ENCODE data around the gene ALKBH3. TPM values are rescaled to one million over a fixed set of nuclear protein-coding genes. Genes with fewer than 3 reads are reported as not detected.

ALKBH3 gene
- total RNA-seq, 1 donor from 2014 or later, result 18.1 TPM

GRCh38 chr11:43853781-43854180 is 26.9 kb upstream of the ALKBH3 start:
- peaks cover 27% of the 10 kb centered on the region for H3K36me3 ChIP-seq
- no peak for DNase-seq
- no peak for TF ChIP-seq CTCF (IDR thresholded peaks at IDR 0.05; ENCODE audit: borderline replicate concordance)
- no peaks in the 10 kb centered on the region for H3K27me3 ChIP-seq (ENCODE audit: low read depth)
- no peak overlapping the region for H3K27ac ChIP-seq (replicated peaks)
- intact Hi-C loops (cut with micrococcal nuclease), result no loop called here
- H3K9me3 ChIP-seq (replicated peaks), result no peaks in the 10 kb centered on the region
- no peaks in the 10 kb centered on the region for H3K4me1 ChIP-seq
- no peak overlapping the region for H3K4me3 ChIP-seq

DNA sequence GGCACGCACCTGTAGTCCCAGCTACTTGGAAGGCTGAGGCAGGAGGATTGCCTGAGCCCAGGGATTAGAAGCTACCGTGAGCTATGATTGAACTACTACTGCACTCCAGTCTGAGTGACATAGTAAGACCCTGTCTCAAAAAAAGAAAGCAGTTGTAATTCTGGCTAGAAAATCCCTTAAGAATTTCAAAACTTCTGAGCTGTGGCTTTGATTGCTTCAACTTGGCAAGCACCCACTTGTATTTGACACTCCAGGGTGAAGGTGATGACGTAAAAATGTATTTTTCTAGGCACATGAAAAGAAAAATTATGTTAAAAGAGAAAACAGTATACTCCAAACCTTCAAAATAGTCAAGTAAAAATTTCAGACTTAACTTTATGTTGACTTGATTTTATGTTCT is 23.6 kb upstream of the ALKBH3 start:
- H3K27ac ChIP-seq (replicated peaks), result no peak overlapping the region
- H3K9me3 ChIP-seq (replicated peaks), result peaks cover 16% of the 10 kb centered on the region
- H3K36me3 ChIP-seq, result peaks cover 27% of the 10 kb centered on the region
- no peaks in the 10 kb centered on the region for H3K4me1 ChIP-seq
- no peak for TF ChIP-seq CTCF (IDR thresholded peaks at IDR 0.05; ENCODE audit: borderline replicate concordance)
- H3K27me3 ChIP-seq (ENCODE audit: low read depth), result no peaks in the 10 kb centered on the region
- H3K4me3 ChIP-seq, result no peak overlapping the region
- intact Hi-C loops (cut with micrococcal nuclease), result no loop called here
- DNase-seq, result no peak

DNA sequence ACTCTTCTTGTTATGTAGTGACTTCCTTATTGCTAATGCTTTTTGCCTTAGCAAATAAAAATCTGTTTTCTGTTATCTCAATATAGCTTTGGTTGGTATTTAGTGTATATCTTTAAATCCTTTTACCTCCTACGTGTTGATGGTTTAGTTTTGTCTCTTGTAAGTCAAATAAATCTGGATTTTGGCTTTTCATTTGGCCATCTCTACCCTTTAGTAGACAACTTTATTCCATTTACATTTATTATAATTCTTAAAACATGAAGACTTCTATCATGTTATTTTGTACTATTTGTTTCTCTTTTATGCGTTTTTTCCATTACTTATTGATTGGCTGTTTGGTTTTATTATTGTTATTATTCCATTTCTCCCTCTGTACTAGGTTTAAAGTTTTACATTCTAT is 19.5 kb upstream of the ALKBH3 start:
- no peak overlapping the region for H3K27ac ChIP-seq (replicated peaks)
- TF ChIP-seq CTCF (IDR thresholded peaks at IDR 0.05; ENCODE audit: borderline replicate concordance), result no peak

GRCh38 chr11:43866520-43866919 is 14.1 kb upstream of the ALKBH3 start:
- intact Hi-C loops (cut with micrococcal nuclease), result no loop called here
- no peak for DNase-seq
- Histone ChIP-seq H3K36me3 (no peaks in the 10 kb centered on the region), H3K27ac (replicated peaks) (no peak overlapping the region), H3K4me3 (no peak overlapping the region), H3K4me1 (no peaks in the 10 kb centered on the region), H3K27me3 (ENCODE audit: low read depth) (peaks cover 6% of the 10 kb centered on the region), H3K9me3 (replicated peaks) (peaks cover 3% of the 10 kb centered on the region)
- no peak for TF ChIP-seq CTCF (IDR thresholded peaks at IDR 0.05; ENCODE audit: borderline replicate concordance)

More for the DNA sequence above, 19.5 kb upstream of the ALKBH3 start:
- intact Hi-C loops (cut with micrococcal nuclease), result no loop called here
- no peak overlapping the region for H3K4me3 ChIP-seq
- H3K4me1 ChIP-seq, result no peaks in the 10 kb centered on the region
- H3K9me3 ChIP-seq (replicated peaks), result peaks cover 16% of the 10 kb centered on the region
- H3K36me3 ChIP-seq, result peaks cover 9% of the 10 kb centered on the region
- no peaks in the 10 kb centered on the region for H3K27me3 ChIP-seq (ENCODE audit: low read depth)
- DNase-seq, result no peak

- no peaks in the 10 kb centered on the region for H3K36me3 ChIP-seq
These were observed 13.7 kb upstream of the ALKBH3 start for GRCh38 chr11:43866969-43867368.

More at GRCh38 chr11:43866969-43867368, 13.7 kb upstream of the ALKBH3 start:
- no peak for DNase-seq
- Histone ChIP-seq H3K4me3 (no peak overlapping the region), H3K9me3 (replicated peaks) (no peaks in the 10 kb centered on the region), H3K4me1 (no peaks in the 10 kb centered on the region), H3K27ac (replicated peaks) (no peak overlapping the region), H3K27me3 (ENCODE audit: low read depth) (peaks cover 11% of the 10 kb centered on the region)
- intact Hi-C loops (cut with micrococcal nuclease), result no loop called here
- TF ChIP-seq CTCF (IDR thresholded peaks at IDR 0.05; ENCODE audit: borderline replicate concordance), result no peak

Data from left ventricle myocardium inferior (tissue), 1 donor.